MCF 10A (cell line): ENCODE results near the gene ENPEP. TPM values are rescaled to one million over a fixed set of nuclear protein-coding genes. Genes with fewer than 3 reads are reported as not detected.

Experiments used
- BruUV-seq: library from RNA; stranded (reverse); fragments of 400-500 nt; replicated peaks from 2 replicates; lab custom pipeline; 2021; lab: Mats Ljungman, UMichigan
- CTCF ChIA-PET: fragments of 300-600 bp; sonication (Branson Sonifier 250); formaldehyde crosslinking; extraction: SDS; loops from one replicate; lab custom pipeline; 2021; ENCODE audit warnings: antibody characterized with exemption, inconsistent platforms; lab: Yijun Ruan, JAX
- POLR2A ChIA-PET: fragments of 300-600, 350-650 bp; sonication (Branson Sonifier 250); formaldehyde crosslinking; extraction: SDS; loops from one replicate; lab custom pipeline; 2020; ENCODE audit warnings: antibody characterized with exemption, inconsistent platforms; lab: Yijun Ruan, JAX
- DNase-seq: peaks from one replicate; pipeline ENCODE4 v3.0.0-alpha.2; 2018; ENCODE audit not compliant: unreplicated experiment
- H3K27ac Mint-ChIP-seq: one replicate; pipeline ENCODE4 v1.8.0; 2022; ENCODE audit warnings: mild to moderate bottlenecking, low read depth, mixed read lengths; ENCODE audit not compliant: unreplicated experiment
- H3K27me3 Mint-ChIP-seq: one replicate; pipeline ENCODE4 v1.8.0; 2022; ENCODE audit warnings: mixed read lengths; ENCODE audit not compliant: insufficient read depth, unreplicated experiment
- H3K36me3 Mint-ChIP-seq: one replicate; pipeline ENCODE4 v1.8.0; 2022; ENCODE audit warnings: mild to moderate bottlenecking, moderate library complexity, mixed read lengths; ENCODE audit not compliant: insufficient read depth, unreplicated experiment
- H3K4me1 Mint-ChIP-seq: one replicate; pipeline ENCODE4 v1.8.0; 2022; ENCODE audit warnings: mixed read lengths; ENCODE audit not compliant: insufficient read depth, unreplicated experiment
- H3K4me3 Mint-ChIP-seq: one replicate; pipeline ENCODE4 v1.8.0; 2022; ENCODE audit warnings: mild to moderate bottlenecking, moderate library complexity, mixed read lengths; ENCODE audit not compliant: unreplicated experiment
- H3K9me3 Mint-ChIP-seq: one replicate; pipeline ENCODE4 v1.8.0; 2022; ENCODE audit warnings: mixed read lengths; ENCODE audit not compliant: unreplicated experiment
- CTCF ChIP-seq: fragments of 200-600 bp; IDR thresholded peaks from one replicate; pipeline ENCODE4 v1.8.0; 2022; ENCODE audit warnings: antibody characterized with exemption, mild to moderate bottlenecking; ENCODE audit not compliant: unreplicated experiment
- intact Hi-C: fragments of 100-400 bp; cut with micrococcal nuclease; formaldehyde crosslinking; loops from 2 replicates; pipeline ENCODE4 v1.14.1; 2022
- total RNA-seq: library from RNA; stranded (reverse); gene quantifications from 2 replicates; pipeline ENCODE4 v1.2.3, GENCODE V29; 2022

The ENPEP gene
- total RNA-seq, 1 experiment from 2014 or later: not detected

DNA sequence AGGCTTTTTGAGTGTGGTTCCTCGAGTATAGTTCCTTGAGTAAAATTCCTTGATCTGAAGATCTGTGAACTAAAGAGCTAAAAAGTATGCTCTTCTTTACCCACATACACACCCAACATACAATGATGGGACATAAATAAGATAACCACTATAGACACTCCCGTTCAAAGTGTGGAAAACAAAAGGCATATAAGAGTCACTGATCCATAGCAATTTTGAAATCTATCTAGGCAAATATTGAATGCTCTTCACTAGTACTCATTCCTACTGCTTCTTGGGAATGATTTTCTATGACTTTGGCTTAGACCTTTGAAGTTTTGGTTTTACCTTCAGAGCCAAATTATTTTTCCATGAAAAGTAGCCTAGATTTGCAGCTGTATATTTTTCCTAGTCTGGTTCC, 120.5 kb downstream of the ENPEP start:
- DNase-seq: no peak
- no peak for TF ChIP-seq CTCF
- ChIA-PET POLR2A (interaction anchor here (0.7 kb wide), 1 partner anchor 81 kb away, joined by 3 read pairs; no protein-coding TSS in a partner anchor), CTCF (interaction anchor here (1.1 to 2.4 kb wide), 4 partner anchors 10 to 1029 kb away, joined by 3 to 18 read pairs (median 4); no protein-coding TSS in a partner anchor)
- Mint-ChIP-seq H3K36me3 (no peaks in the 10 kb centered on the region), H3K4me3 (no peak overlapping the region), H3K4me1 (no peaks in the 10 kb centered on the region), H3K27ac (no peak overlapping the region), H3K27me3 (no peaks in the 10 kb centered on the region), H3K9me3 (peaks cover 7% of the 10 kb centered on the region)
- intact Hi-C loops: no loop called here
- no TSS peak for BruUV-seq

DNA sequence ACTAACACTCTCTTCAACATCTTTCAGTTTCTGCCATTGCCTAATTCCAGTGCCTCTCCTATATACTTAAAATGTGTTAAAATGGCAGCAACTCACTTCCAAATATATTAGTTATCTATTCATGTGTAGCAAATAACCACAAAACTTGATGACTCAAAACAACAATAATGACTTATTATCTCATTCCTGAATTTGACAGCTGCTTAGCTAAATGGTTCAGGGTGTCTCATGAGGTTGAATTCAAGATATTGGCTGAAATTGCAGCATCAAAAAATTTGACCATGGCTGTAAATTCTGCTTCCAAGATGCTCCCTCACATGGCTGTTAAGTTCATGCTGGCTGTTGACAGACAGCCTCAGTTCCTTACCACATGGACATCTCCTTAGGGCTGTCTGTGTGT, 121.6 kb downstream of the ENPEP start:
- Mint-ChIP-seq H3K9me3 (peaks cover 7% of the 10 kb centered on the region), H3K27ac (no peak overlapping the region), H3K4me3 (no peak overlapping the region), H3K4me1 (no peaks in the 10 kb centered on the region), H3K27me3 (no peaks in the 10 kb centered on the region), H3K36me3 (no peaks in the 10 kb centered on the region)
- intact Hi-C loops: no loop called here
- POLR2A ChIA-PET: no interaction called here
- DNase-seq: no peak
- BruUV-seq: no TSS peak
- CTCF ChIA-PET: interaction anchor here (0.6 to 2.4 kb wide), 5 partner anchors 8 to 411 kb away, joined by 3 to 18 read pairs (median 5); no protein-coding TSS in a partner anchor
- TF ChIP-seq CTCF: no peak

DNA sequence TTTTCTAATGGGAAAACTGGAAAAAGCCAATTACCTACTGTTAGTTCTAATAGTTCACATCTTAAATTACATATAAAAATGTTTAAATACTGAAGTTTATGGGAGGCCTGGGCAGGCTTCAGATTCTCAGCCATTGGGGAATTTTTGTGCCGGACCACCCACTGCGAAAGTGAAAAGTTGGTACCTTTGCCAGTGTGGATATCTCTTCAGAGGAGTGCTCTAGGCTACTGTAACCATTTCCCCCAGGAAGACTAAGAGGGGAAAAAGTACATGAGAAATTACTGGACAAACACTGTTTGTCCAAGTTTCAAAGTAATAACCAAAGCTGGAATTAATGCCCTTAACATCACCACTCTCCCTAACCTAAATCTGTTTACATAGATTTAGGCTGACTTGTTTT, 126.1 kb downstream of the ENPEP start:
- Mint-ChIP-seq H3K27ac (no peak overlapping the region), H3K4me1 (peaks cover 6% of the 10 kb centered on the region), H3K9me3 (peaks cover 7% of the 10 kb centered on the region), H3K27me3 (no peaks in the 10 kb centered on the region), H3K4me3 (no peak overlapping the region), H3K36me3 (no peaks in the 10 kb centered on the region)
- ChIA-PET POLR2A (no interaction called here), CTCF (interaction anchor here (1.1 kb wide), 1 partner anchor 14 kb away, joined by 3 read pairs; no protein-coding TSS in a partner anchor)
- no TSS peak for BruUV-seq
- no peak for TF ChIP-seq CTCF
- intact Hi-C loops: no loop called here
- no peak for DNase-seq

- BruUV-seq: no TSS peak
- CTCF ChIA-PET: interaction anchor here (0.6 kb wide), 1 partner anchor 19 kb away, joined by 4 read pairs; no protein-coding TSS in a partner anchor
- TF ChIP-seq CTCF: no peak
- no peaks in the 10 kb centered on the region for H3K36me3 Mint-ChIP-seq
- POLR2A ChIA-PET: no interaction called here
- intact Hi-C loops: no loop called here
- peaks cover 9% of the 10 kb centered on the region for H3K27me3 Mint-ChIP-seq
- H3K27ac Mint-ChIP-seq: no peak overlapping the region
- no peak for DNase-seq
- H3K4me1 Mint-ChIP-seq: peaks cover 6% of the 10 kb centered on the region
- no peak overlapping the region for H3K4me3 Mint-ChIP-seq
- H3K9me3 Mint-ChIP-seq: peaks cover under 1% of the 10 kb centered on the region
Observed at GRCh38 chr4:110605077-110605476, 129.1 kb downstream of the ENPEP start.
